Loucy (cell line): ENCODE measurements around the gene ST13.
A peak's percentile ranks its signal among the peaks of the same experiment; 100 is the strongest.

Experiments used
- H2AFZ ChIP-seq: fragments of 200-600 bp; sonication (generic); 2 replicates; pipeline ENCODE4 v1.6.0; 2016; ENCODE audit warnings: antibody characterized with exemption, mild to moderate bottlenecking, low read length, moderate library complexity
- H3F3A ChIP-seq: fragments of 200-600 bp; 2 replicates; pipeline ENCODE4 v1.6.0; 2016; ENCODE audit warnings: antibody characterized with exemption, low read depth, mild to moderate bottlenecking
- H3K27me3 ChIP-seq: fragments of 200-600 bp; sonication (generic); 2 replicates; pipeline ENCODE4 v1.6.1; 2014; ENCODE audit warnings: low read length, mild to moderate bottlenecking; ENCODE audit not compliant: insufficient read depth, poor library complexity, severe bottlenecking
- H3K36me3 ChIP-seq: fragments of 200-600 bp; sonication (generic); 2 replicates; pipeline ENCODE4 v1.6.1; 2016; ENCODE audit warnings: low read length; ENCODE audit not compliant: insufficient read depth
- H3K4me1 ChIP-seq: fragments of 200-600 bp; sonication (generic); 2 replicates; pipeline ENCODE4 v1.5.1; 2014; ENCODE audit warnings: low read length, mild to moderate bottlenecking; ENCODE audit not compliant: insufficient read depth, poor library complexity, severe bottlenecking
- H3K4me2 ChIP-seq: fragments of 200-600 bp; sonication (generic); 2 replicates; pipeline ENCODE4 v1.6.0; 2014; ENCODE audit warnings: antibody characterized with exemption, low read length, low read depth, mild to moderate bottlenecking; ENCODE audit not compliant: poor library complexity, severe bottlenecking
- H3K4me3 ChIP-seq: fragments of 200-600 bp; sonication (generic); 2 replicates; pipeline ENCODE4 v1.5.1; 2014; ENCODE audit warnings: low read length, mild to moderate bottlenecking, mixed read lengths; ENCODE audit not compliant: poor library complexity, severe bottlenecking
- H3K79me2 ChIP-seq: fragments of 200-600 bp; sonication (generic); 2 replicates; pipeline ENCODE4 v1.6.1; 2014; ENCODE audit warnings: low read length; ENCODE audit not compliant: insufficient read depth
- H3K9ac ChIP-seq: fragments of 200-600 bp; sonication (generic); 2 replicates; pipeline ENCODE4 v1.6.0; 2014; ENCODE audit warnings: mild to moderate bottlenecking, low read depth, low read length, moderate library complexity; ENCODE audit not compliant: poor library complexity, severe bottlenecking
- H3K9me2 ChIP-seq: fragments of 200-600 bp; sonication (generic); replicated peaks from 2 replicates; pipeline ENCODE4 v1.6.1; 2016; ENCODE audit warnings: low read depth, low read length, mixed read lengths
- H3K9me3 ChIP-seq: fragments of 200-600 bp; sonication (generic); 2 replicates; pipeline ENCODE4 v1.6.1; 2014; ENCODE audit warnings: mild to moderate bottlenecking, antibody characterized with exemption, low read length, low read depth; ENCODE audit not compliant: insufficient read depth
- H4K20me1 ChIP-seq: fragments of 200-600 bp; sonication (generic); 2 replicates; pipeline ENCODE4 v1.6.0; 2014; ENCODE audit warnings: antibody characterized with exemption, low read length, mild to moderate bottlenecking; ENCODE audit not compliant: insufficient read depth, poor library complexity, severe bottlenecking
- EZH2phosphoT487 ChIP-seq: fragments of 200-600 bp; IDR thresholded peaks from 2 replicates; pipeline ENCODE4 v1.6.1; 2018; ENCODE audit warnings: antibody characterized with exemption, mild to moderate bottlenecking, moderate library complexity, borderline replicate concordance
- TF ChIP-seq, protein P1 (sequence below): fragments of 200-600 bp; sonication (generic); conservative IDR thresholded peaks from 2 replicates; pipeline ENCODE4 v1.5.1; 2014; ENCODE audit warnings: mild to moderate bottlenecking, antibody characterized with exemption, low read length

Gene ST13

DNA sequence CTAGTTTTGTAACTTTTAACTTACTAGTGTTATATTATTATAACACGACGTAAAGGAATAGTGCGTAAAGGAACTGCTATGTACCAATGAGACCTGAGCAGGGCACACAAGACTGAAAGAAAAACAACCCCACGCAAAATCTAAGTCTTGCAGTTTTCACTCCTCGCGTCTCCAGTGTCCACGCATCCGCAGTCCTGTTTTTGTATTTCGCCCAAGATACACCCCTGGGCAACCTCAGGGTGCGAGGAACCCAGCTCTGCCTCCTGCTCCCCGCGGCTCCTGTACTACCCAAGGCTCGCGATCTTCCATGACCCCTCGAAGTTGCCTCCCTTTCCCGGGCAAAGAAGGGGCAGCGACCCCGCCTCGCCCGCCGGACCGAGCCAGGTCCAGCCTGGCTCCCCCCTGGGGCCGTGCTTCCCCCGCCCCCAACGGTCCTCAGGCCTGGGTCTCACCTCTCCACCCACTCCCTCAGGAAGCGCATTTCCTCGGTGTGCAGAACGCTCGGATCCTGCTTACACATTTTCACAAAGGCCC is 393 bp downstream of the ST13 start:
- Histone ChIP-seq H3F3A (0 out of 2 replicates have a peak, but pooled peaks cover 2% of the 10 kb centered on the region), H3K9me2 (no peaks in the 10 kb centered on the region), H3K9me3 (no peaks in the 10 kb centered on the region), H3K9ac (peak overlapping the region; percentile 95), H3K79me2 (peaks cover 88% of the 10 kb centered on the region), H3K4me1 (peaks cover 58% of the 10 kb centered on the region), H3K36me3 (no peaks in the 10 kb centered on the region), H4K20me1 (peaks cover 54% of the 10 kb centered on the region), H3K4me3 (peak overlapping the region; percentile 99), H2AFZ (peak overlapping the region; percentile 93), H3K27me3 (no peaks in the 10 kb centered on the region), H3K4me2 (peak overlapping the region; percentile 92)
- TF ChIP-seq, protein P1, sequence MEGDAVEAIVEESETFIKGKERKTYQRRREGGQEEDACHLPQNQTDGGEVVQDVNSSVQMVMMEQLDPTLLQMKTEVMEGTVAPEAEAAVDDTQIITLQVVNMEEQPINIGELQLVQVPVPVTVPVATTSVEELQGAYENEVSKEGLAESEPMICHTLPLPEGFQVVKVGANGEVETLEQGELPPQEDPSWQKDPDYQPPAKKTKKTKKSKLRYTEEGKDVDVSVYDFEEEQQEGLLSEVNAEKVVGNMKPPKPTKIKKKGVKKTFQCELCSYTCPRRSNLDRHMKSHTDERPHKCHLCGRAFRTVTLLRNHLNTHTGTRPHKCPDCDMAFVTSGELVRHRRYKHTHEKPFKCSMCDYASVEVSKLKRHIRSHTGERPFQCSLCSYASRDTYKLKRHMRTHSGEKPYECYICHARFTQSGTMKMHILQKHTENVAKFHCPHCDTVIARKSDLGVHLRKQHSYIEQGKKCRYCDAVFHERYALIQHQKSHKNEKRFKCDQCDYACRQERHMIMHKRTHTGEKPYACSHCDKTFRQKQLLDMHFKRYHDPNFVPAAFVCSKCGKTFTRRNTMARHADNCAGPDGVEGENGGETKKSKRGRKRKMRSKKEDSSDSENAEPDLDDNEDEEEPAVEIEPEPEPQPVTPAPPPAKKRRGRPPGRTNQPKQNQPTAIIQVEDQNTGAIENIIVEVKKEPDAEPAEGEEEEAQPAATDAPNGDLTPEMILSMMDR = no peak
- no peak for TF ChIP-seq EZH2phosphoT487

- TF ChIP-seq, protein P1 = no peak
- TF ChIP-seq EZH2phosphoT487 = no peak
- Histone ChIP-seq H3K9ac (peak overlapping the region; percentile 95), H3K4me2 (peak overlapping the region; percentile 92), H2AFZ (no peak overlapping the region), H3K4me1 (peaks cover 61% of the 10 kb centered on the region), H3K36me3 (peaks cover 1% of the 10 kb centered on the region; the same call in 1 of the 2 replicates), H4K20me1 (peaks cover 57% of the 10 kb centered on the region), H3K27me3 (no peaks in the 10 kb centered on the region), H3F3A (0 out of 2 replicates have a peak, but pooled peaks cover 2% of the 10 kb centered on the region), H3K79me2 (peaks cover 90% of the 10 kb centered on the region), H3K9me2 (no peaks in the 10 kb centered on the region), H3K4me3 (peak overlapping the region; percentile 99), H3K9me3 (no peaks in the 10 kb centered on the region)
These were observed 1.1 kb downstream of the ST13 start for GRCh38 chr22:40855071-40855978.

DNA sequence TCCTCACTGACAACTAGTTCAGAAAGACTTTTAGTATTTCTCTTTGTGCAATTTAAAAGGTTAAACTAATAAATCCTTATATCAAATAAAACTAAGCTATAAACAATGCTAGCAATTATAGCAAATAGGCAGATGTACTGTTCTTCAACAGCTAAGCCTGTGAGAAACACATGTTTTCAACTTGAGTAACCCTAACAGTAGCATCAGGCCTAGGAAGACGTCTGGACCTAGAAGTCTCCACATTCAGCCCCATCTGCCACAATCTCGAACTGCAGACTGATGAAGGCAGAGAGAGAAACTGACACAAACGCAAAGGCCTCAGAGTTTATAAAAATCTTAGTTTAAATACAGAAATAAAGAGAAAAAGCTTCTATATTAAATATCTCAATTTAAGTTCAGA is 2.5 kb downstream of the ST13 start:
- Histone ChIP-seq H3K4me2 (peak overlapping the region; percentile 92), H3K9me3 (no peaks in the 10 kb centered on the region), H3K27me3 (no peaks in the 10 kb centered on the region), H3K9me2 (no peaks in the 10 kb centered on the region), H3K9ac (peak overlapping the region; percentile 95), H3K4me3 (peak overlapping the region; percentile 99), H3K79me2 (peaks cover 95% of the 10 kb centered on the region), H3F3A (0 out of 2 replicates have a peak, but pooled peaks cover 2% of the 10 kb centered on the region), H3K36me3 (peaks cover 7% of the 10 kb centered on the region; the same call in 1 of the 2 replicates), H4K20me1 (peaks cover 57% of the 10 kb centered on the region), H3K4me1 (peaks cover 60% of the 10 kb centered on the region), H2AFZ (no peak overlapping the region)
- TF ChIP-seq EZH2phosphoT487 = no peak
- TF ChIP-seq, protein P1 = no peak
